Stimulated activated CD8-positive, alpha-beta memory T cell treated with anti-CD3 and anti-CD28 coated beads, Interleukin-7, amount 100 ng/mL, for 24 hours (primary cell): ENCODE data around the gene POP4.

Experiments
- DNase-seq: peaks from one replicate; pipeline ENCODE4 v3.0.0-alpha.2; 2020; ENCODE audit warnings: low read depth

POP4 gene

GRCh38 chr19:29576761-29577648 lies 29.1 kb upstream of the POP4 start:
- no peak for DNase-seq

DNA sequence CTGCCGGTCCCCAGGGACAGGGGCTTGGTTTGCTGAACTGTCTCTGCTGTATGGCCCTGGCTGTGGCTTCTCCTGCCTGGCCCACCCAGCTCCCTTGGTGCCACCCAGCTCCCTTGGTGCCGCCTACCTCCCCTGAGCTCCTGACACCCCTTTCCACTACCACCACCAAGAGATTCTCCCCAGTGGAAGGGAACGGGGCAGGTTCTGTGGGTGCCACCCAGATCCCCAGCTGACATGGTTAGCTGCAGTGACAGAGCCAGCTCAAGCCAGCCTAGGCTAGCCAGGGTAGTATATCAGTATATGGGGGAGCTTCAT lies 28.5 kb upstream of the POP4 start:
- DNase-seq = no peak

DNA sequence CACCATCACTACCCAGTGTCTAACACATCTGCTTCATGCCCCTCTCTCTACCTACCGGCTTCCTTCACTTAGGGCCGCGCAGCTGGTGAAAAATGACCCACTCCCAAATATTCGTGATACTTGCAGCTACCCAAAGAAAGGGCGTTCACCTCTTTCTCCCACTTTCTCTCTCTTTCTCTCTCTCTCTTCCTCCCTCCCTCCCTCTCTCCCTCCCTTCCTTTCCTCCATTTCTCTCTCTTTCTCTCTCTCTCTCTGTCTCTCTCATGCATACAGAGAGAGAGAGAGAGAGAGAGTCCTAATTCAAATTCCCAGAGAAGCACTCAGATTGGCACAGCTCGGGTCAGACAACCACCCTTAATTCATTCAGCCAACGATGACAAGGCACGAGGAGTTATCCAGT lies 27.7 kb upstream of the POP4 start:
- no peak for DNase-seq

DNA sequence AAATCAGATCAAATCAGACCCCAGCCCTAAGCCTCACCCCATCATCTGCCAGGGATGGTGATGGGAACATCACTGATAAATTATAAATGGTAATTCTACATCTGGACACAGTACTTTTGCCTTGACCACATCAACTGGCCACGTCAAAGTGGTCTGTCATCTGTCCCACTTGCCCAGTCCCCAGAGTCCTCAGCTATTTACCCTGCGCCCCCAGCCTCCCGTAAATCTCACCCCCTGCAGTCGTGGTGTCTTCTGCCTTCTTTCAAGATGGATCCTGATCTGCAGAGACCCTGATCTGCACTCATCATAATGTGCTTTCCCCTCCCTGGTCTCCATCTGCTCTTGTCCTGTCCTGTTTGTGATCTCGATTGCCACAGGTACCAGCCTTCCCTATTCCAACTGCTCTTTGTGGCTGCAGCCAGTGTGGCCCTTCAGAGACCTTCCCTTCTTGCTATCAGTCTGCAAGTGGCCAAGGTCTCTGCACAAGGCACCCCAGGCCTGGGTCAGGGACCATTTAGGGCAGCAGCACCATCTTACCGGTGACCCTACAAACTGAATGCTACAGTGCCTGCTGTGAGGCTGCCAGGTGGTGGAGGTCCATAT lies 26.7 kb upstream of the POP4 start:
- no peak for DNase-seq

- DNase-seq = no peak
Measured at GRCh38 chr19:29581398-29581797, 24.7 kb upstream of the POP4 start.

DNA sequence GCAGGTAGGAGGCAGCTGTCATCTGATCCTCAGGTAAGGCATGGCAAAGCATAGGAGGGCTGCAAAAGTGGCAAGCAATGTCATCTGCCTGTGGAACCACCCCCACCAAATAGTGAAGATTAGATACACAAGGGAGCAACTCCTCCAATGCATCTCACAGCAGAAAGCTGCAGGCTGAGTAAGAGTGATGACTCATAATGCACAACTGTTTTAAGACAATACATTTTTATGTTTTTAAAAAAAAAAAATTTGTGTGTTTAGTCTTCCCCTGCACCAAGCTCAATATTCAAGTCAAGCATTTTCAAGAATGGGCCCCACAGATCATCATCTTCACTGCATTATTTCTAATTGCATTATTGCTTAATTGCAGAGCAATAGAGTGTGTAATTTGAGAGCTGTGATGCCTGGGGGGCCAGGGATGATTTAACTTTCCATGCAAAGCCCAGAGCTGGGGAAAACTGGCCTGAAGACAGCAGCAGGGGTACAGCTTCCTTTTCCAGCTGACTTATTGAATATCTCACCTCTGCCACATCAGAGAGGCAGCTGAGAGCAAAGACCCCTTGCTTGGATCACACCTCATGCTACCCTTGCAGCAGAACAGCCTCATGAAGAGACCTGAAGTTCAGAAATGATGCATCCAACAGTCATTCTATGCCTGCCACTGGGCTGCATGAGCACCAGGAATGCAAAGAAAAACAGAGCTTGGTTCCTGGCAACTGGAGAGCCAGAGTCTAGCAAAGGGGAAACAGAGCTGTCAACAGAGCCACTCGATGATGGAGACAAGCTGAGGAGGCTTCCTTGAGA lies 22.7 kb upstream of the POP4 start:
- DNase-seq = no peak

DNA sequence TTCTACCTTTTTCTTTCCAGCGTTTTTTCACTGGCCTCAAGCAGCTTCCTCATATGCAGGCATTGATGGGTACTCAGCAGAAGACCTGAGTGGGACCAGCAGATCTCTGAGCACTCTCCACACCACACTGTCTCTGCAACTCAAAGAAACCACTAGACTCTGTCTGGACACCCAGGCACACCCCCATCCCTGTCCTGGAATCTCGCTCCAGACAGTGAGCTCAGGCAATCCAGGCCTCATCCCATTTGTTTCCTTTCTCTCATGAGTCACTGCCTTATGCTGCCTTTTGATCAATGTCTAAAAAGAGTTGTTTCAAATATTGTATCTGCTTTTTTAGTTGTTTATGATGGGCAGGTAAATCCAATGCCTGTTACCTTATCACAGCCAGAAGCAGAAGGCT lies 19.7 kb upstream of the POP4 start:
- DNase-seq = no peak

GRCh38 chr19:29587059-29587458 lies 19.0 kb upstream of the POP4 start:
- no peak for DNase-seq

GRCh38 chr19:29587518-29587986 lies 18.5 kb upstream of the POP4 start:
- peak; percentile 23 for DNase-seq

GRCh38 chr19:29588095-29588494 lies 18.0 kb upstream of the POP4 start:
- DNase-seq = no peak

DNA sequence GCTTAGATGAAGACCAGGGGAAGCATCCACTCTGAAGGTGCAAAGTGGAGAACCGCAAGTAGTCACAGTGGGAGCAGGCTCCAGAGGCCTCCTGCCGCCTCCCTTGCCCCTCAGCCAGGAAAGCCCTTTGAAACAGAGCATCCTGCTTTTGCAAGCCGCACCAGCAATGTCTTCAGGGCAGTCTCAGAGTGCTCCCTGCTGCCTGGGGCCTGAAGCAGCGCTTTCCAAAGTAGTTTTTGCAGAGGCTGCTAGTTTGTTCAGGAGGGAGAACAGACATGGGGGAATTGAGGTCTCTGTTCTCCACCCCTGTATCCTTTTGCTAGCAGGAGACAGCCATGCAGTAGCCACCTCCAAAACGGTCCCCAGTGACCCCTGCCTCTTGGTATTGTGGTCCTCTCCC lies 15.8 kb upstream of the POP4 start:
- no peak for DNase-seq

- DNase-seq = no peak
Measured at GRCh38 chr19:29591670-29592069, 14.4 kb upstream of the POP4 start.

- no peak for DNase-seq
Measured at GRCh38 chr19:29593869-29594268, 12.2 kb upstream of the POP4 start.

DNA sequence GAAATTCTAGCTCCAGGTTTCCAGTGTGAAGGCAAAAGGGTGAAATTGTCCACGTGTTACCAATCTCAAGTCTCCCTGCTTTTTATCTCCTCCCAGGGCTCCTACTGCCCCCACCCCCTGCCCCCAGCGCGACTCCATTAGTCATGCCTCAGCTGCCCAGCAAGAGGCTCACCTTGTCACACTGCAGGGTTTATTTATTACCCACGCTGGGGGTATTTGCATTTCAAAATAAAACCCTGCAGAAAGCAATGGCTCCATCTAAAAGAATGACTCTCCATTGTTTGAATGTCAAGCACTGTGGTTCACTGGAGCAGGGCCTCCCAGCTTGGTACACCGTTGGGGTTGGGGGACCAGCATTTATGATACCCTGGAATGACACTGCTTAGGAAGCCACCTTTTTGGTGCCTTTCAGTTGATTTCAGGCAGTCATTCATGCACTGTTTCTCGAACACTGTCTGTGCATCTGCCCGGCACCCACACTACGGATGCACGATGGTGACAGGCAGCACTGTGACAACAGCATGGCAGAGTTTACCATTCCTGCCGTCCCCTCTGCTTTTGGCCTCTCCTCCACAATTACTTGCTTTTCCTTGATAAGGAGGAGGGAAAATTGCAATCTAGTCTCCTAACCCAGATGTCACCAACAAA lies 9.9 kb upstream of the POP4 start:
- DNase-seq = no peak

DNA sequence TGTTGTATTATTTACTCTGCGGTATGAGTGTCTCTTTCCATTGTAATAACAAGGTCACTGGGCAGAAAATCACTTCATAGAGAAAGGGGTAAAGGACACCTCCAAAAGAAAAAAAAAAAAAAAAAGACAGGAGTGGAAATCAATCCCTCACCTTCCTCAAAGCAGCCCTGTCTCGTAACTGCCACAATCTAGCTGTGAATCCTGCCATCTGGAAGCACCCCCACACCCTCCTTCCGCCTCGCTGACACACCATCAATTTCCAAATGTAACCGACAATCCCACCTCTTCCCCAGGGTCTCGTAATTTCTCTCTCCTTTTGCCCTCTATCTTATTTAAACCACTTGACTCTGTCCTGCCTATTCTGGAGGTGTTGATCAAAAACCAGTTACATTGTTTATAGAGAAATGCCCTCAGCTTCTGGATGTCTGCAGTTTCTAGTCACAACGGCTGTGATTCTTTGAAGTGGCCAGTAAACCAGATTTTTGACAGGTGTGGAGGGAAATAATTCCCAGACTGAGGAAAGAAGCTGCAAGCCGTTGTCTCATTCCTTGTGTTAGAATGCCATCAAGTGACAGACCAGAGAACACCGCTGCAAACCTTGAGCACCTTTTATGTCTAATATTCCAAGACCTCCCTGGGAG lies 9.1 kb upstream of the POP4 start:
- no peak for DNase-seq

DNA sequence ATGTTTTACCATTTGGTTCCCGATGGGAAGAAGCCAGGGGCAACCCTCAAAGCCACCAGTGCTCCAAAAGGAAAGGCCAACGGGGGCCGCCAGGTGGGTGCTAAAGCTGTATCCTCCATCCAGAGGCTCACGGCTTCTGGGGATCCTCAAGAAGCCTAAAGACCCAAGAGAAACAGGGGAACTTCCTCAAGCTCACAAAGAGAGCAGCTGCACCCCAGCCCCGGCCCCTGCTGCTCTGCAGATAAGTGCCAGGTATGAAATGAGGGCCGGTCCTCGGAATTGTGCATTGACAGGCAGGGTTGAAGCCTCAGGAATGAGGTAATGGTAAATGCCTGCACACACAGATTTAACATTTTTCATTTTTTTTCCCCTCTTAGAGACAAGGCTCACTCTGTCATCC lies 8.0 kb upstream of the POP4 start:
- DNase-seq = no peak

GRCh38 chr19:29598496-29598895 lies 7.6 kb upstream of the POP4 start:
- DNase-seq = no peak

- DNase-seq = no peak
Measured at GRCh38 chr19:29603308-29603707, 2.8 kb upstream of the POP4 start.

DNA sequence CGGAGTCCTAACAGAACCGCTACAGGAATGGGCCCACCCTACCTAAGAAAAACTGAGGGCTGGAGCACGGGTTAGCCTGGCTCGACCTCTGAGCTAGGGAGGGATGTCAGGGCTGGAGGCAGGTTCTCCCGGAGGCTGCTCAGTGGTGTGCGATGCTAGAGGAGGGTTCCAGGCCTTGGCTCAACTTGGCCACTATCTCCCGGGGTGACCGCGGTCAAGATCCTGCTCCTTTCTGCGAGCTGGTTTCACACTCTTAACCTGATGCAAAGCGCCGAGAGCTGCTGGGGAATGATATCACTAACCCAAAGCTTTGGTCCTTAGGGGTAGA lies 301 bp downstream of the POP4 start:
- no peak for DNase-seq

- DNase-seq = no peak
Measured at GRCh38 chr19:29609636-29610035, 3.6 kb downstream of the POP4 start.

DNA sequence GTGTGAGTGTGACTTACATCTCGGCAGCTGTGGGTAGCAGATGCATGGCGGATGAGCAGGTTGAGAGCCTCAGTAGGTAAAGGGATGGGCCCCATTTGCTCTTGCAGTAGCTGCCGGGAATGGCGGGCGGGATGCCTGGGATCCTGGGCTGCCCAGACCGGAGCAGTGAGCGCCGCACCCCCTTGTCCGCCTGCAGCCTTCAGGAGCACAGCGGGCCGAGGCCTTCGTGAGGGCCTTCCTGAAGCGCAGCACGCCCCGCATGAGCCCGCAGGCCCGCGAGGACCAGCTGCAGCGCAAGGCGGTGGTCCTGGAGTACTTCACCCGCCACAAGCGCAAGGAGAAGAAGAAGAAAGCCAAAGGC lies 4.1 kb downstream of the POP4 start:
- no peak for DNase-seq

DNA sequence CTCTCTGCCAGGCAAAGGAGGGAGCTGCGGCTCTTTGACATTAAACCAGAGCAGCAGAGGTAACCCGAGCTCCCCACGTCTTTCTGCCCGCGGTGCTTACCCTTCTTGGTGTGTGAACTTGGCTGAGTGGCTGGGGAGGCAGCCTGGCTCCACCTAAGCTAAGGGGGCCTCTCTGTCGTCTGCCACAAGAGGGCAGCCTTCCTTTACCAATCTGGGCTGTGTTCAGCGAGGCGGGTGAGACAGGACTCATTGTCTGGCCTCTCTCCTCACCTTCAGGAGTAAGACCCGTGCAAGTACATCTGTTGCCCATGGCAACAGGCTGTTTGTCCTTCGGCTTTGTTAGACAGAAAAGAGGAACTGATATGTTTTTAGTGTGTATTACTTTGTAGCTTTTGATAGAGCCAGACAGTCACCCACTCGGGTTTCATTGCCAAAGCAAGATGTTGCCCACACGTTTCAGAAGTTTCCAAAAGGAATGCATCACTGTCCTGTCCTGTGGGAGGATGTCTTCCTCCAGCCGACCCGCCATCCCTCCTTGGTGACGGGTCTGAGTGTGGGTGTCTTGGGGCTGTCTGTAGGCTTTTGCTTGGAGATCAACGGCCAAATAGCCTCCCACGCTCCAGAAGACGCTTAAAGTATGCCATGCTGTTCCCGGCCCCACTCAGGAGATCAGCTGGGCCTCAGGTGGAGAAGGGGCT lies 4.6 kb downstream of the POP4 start:
- DNase-seq = peak; percentile 67
